Measurements from ENCODE around the gene EPS15.

Gene EPS15

GRCh38 chr1:51385776-51386175 lies 133.3 kb downstream of the EPS15 start:
- intact Hi-C loops (cut with DNase I; ENCODE audit: low total_unique reads), result no loop called here
- Histone ChIP-seq H3K4me3 (no peak overlapping the region), H3K27me3 (no peaks in the 10 kb centered on the region), H3K27ac (no peak overlapping the region), H3K36me3 (peaks cover 25 to 41% (median 34%) of the 10 kb centered on the region in 3 donors), H3K4me1 (no peaks in the 10 kb centered on the region), H3K9me3 (peaks cover 0 to 6% (median 5%) of the 10 kb centered on the region in 3 donors)
- no peak for DNase-seq
- TF ChIP-seq CTCF (IDR thresholded peaks at IDR 0.05), result no peak

- Histone ChIP-seq H3K9me3 (peaks cover 0 to 6% (median 5%) of the 10 kb centered on the region in 3 donors), H3K27me3 (no peaks in the 10 kb centered on the region), H3K4me1 (no peaks in the 10 kb centered on the region), H3K36me3 (peaks cover 34 to 58% (median 55%) of the 10 kb centered on the region in 3 donors), H3K27ac (no peak overlapping the region), H3K4me3 (no peak overlapping the region)
- no peak for TF ChIP-seq CTCF (IDR thresholded peaks at IDR 0.05)
- no peak for DNase-seq
- intact Hi-C loops (cut with DNase I; ENCODE audit: low total_unique reads), result no loop called here
Observed at GRCh38 chr1:51381964-51382363, 137.1 kb downstream of the EPS15 start.

- no peak overlapping the region for H3K27ac ChIP-seq
- H3K36me3 ChIP-seq, result peaks cover 30 to 61% (median 58%) of the 10 kb centered on the region in 3 donors
- TF ChIP-seq CTCF (IDR thresholded peaks at IDR 0.05), result no peak
Observed at GRCh38 chr1:51380936-51381335, 138.1 kb downstream of the EPS15 start.

GRCh38 chr1:51378871-51379270 lies 140.2 kb downstream of the EPS15 start:
- intact Hi-C loops (cut with DNase I; ENCODE audit: low total_unique reads), result no loop called here
- Histone ChIP-seq H3K27me3 (no peaks in the 10 kb centered on the region), H3K36me3 (peaks cover 24 to 58% (median 53%) of the 10 kb centered on the region in 3 donors), H3K4me1 (no peaks in the 10 kb centered on the region), H3K9me3 (peaks cover 0 to 6% (median 5%) of the 10 kb centered on the region in 3 donors), H3K4me3 (no peak overlapping the region), H3K27ac (no peak overlapping the region)
- no peak for DNase-seq
- no peak for TF ChIP-seq CTCF (IDR thresholded peaks at IDR 0.05)

More at GRCh38 chr1:51380936-51381335, 138.1 kb downstream of the EPS15 start:
- Histone ChIP-seq H3K4me1 (no peaks in the 10 kb centered on the region), H3K4me3 (no peak overlapping the region), H3K27me3 (no peaks in the 10 kb centered on the region), H3K9me3 (peaks cover 0 to 6% (median 5%) of the 10 kb centered on the region in 3 donors)
- intact Hi-C loops (cut with DNase I; ENCODE audit: low total_unique reads), result no loop called here
- no peak for DNase-seq

GRCh38 chr1:51373898-51374297 lies 145.2 kb downstream of the EPS15 start:
- H3K4me3 ChIP-seq, result no peak overlapping the region
- no peak for DNase-seq
- no peaks in the 10 kb centered on the region for H3K4me1 ChIP-seq
- intact Hi-C loops (cut with DNase I; ENCODE audit: low total_unique reads), result no loop called here
- peaks cover 40 to 60% (median 54%) of the 10 kb centered on the region in 3 donors for H3K36me3 ChIP-seq
- no peaks in the 10 kb centered on the region for H3K27me3 ChIP-seq
- H3K27ac ChIP-seq, result no peak overlapping the region
- no peak for TF ChIP-seq CTCF (IDR thresholded peaks at IDR 0.05)
- H3K9me3 ChIP-seq, result no peaks in the 10 kb centered on the region

GRCh38 chr1:51372561-51372960 lies 146.5 kb downstream of the EPS15 start:
- H3K27ac ChIP-seq, result no peak overlapping the region
- no peak overlapping the region for H3K4me3 ChIP-seq
- no peaks in the 10 kb centered on the region for H3K9me3 ChIP-seq
- no peak for TF ChIP-seq CTCF (IDR thresholded peaks at IDR 0.05)
- no peaks in the 10 kb centered on the region for H3K4me1 ChIP-seq
- no peaks in the 10 kb centered on the region for H3K27me3 ChIP-seq
- intact Hi-C loops (cut with DNase I; ENCODE audit: low total_unique reads), result no loop called here
- DNase-seq, result no peak
- H3K36me3 ChIP-seq, result peaks cover 40 to 55% (median 54%) of the 10 kb centered on the region in 3 donors
